Skeletal muscle tissue (tissue), 4 donors: Measurements from ENCODE around the gene PDHA2. TPM values are rescaled to one million over a fixed set of nuclear protein-coding genes. Genes with fewer than 3 reads are reported as not detected.
"Not testable (repeated sequence)": the region's sequence is repeated elsewhere in the genome, so short reads cannot be mapped to it uniquely, and the experiment has no call there.

Experiments used
- H3K27ac ChIP-seq: one replicate; pipeline ENCODE4 v1.7.0; 2013; ENCODE audit warnings: mild to moderate bottlenecking, low read depth, low read length, inconsistent platforms
- H3K27me3 ChIP-seq, 3 donors: one replicate each; pipeline ENCODE4 v1.7.0; 2013; ENCODE audit warnings: low read length in 3 of 3; ENCODE audit not compliant: control insufficient read depth in 3 of 3, insufficient read depth in 3 of 3
- H3K36me3 ChIP-seq, 3 donors: one replicate each; pipeline ENCODE4 v1.7.0; 2013; ENCODE audit warnings: low read length in 3 of 3; ENCODE audit not compliant: control insufficient read depth in 3 of 3, insufficient read depth in 3 of 3
- H3K4me1 ChIP-seq, 3 donors: one replicate each; pipeline ENCODE4 v1.7.0; 2013; ENCODE audit warnings: low read length in 3 of 3, mild to moderate bottlenecking in 3 of 3; ENCODE audit not compliant: control insufficient read depth in 3 of 3, insufficient read depth in 3 of 3
- H3K4me3 ChIP-seq, 3 donors: one replicate each; pipeline ENCODE4 v1.7.0; 2013; ENCODE audit warnings: low read length in 3 of 3
- H3K9ac ChIP-seq, 3 donors: one replicate each; pipeline ENCODE4 v1.7.0; 2013; ENCODE audit warnings: low read length in 3 of 3, mild to moderate bottlenecking in 3 of 3, moderate library complexity in 2 of 3, low read depth in 1 of 3
- H3K9me3 ChIP-seq, 3 donors: one replicate each; pipeline ENCODE4 v1.7.0; 2013; ENCODE audit warnings: low read length in 3 of 3; ENCODE audit not compliant: control insufficient read depth in 3 of 3
- total RNA-seq: library from RNA; depleted of rRNA; stranded (reverse); fragments of >200 nt; gene quantifications from one replicate; pipeline ENCODE4 v1.2.3, GENCODE V29; 2014
- donor health status: Osteomylitis.

PDHA2 gene
- total RNA-seq, 1 donor from 2014 or later, result not detected

DNA sequence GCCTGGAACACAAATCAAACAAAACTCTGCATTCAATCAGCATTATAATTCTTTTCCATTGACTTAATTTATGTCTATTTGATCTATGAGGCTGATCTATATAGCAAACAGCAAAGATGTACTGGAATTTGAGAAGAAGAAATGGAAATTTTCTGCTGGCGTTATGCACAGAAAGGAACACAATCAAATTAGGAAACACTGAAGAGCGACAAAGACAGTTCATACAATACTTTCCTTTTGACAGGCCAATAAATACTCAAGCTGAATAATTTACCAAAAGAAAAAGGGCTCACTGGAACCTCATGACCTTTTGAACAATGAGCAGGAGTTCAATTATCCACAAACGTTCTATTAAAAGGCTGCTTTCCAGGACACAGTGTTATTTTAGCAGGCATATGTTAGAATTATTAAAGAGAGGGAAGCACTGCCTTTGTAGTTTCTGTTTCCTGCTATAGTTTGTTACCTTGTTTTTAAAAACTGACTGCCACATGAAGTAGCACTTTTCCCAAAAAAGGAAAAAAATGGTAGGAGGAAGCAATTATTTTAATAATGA, 8.1 kb downstream of the PDHA2 start:
- H3K9ac ChIP-seq, result no peak overlapping the region
- H3K27ac ChIP-seq, result no peak overlapping the region
- no peaks in the 10 kb centered on the region for H3K9me3 ChIP-seq
- no peaks in the 10 kb centered on the region for H3K36me3 ChIP-seq
- no peaks in the 10 kb centered on the region for H3K27me3 ChIP-seq
- H3K4me1 ChIP-seq, result no peaks in the 10 kb centered on the region
- H3K4me3 ChIP-seq, result no peak overlapping the region

DNA sequence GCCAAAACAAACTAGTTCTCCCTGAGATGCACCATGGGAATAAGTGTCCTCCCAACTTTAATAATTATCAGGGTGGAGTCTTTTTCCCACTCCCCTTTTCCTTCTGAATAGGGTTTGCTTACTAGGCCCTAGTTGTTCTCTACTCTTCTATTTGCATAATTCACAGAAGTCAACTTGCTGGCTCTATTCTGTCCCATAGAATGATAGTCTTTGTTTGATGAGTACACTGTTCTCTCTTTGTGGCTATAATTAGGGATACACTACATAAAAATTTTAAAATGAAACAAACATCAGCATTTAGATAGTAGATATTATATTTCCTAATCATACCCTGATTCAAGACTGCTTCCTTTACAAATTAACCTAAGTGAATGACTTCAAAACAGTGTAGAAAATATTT, 10.3 kb downstream of the PDHA2 start:
- H3K9me3 ChIP-seq, result no peaks in the 10 kb centered on the region
- no peaks in the 10 kb centered on the region for H3K4me1 ChIP-seq
- H3K27ac ChIP-seq, result no peak overlapping the region
- H3K4me3 ChIP-seq, result no peak overlapping the region
- H3K36me3 ChIP-seq, result no peaks in the 10 kb centered on the region
- H3K9ac ChIP-seq, result no peak overlapping the region
- H3K27me3 ChIP-seq, result no peaks in the 10 kb centered on the region

DNA sequence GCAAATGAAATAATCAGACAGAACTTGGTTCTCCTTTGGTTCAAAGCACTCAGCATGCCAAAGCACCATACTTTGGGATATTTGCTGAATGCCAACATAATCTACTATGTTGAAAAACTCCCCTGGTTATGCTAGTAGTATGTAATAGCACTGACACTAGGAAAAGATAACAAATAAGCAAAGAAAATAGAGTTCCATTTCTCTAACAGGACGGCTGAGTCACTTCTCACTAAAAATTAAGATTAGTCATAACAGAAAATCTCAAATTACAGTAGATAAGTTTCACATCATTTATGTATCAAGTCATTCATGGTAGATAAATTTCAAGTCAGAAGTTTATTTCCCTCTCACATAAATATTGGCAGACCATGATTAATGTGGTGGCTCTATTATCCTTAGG, 17.9 kb downstream of the PDHA2 start:
- Histone ChIP-seq H3K27ac (no peak overlapping the region), H3K4me1 (no peaks in the 10 kb centered on the region), H3K9me3 (no peaks in the 10 kb centered on the region), H3K27me3 (no peaks in the 10 kb centered on the region), H3K9ac (no peak overlapping the region), H3K4me3 (no peak overlapping the region), H3K36me3 (no peaks in the 10 kb centered on the region)

DNA sequence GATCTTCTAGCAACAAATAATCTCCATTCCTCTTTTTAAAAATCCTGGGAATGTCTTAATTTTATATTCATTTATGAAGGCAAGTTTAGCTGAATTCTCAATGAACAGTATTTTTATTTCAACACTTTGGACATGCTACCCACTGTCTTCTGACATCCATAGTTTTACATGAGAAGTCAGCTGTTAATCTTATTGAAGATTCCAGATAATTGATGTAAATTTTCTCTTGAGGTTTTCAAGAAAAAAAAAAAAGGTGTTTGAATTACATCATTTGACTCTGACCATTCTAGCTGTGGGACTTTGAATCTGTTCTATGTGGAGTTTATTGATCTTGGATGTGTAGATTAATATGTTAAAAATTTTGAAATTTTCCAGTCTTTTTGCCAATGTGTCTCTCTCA, 28.0 kb downstream of the PDHA2 start:
- Histone ChIP-seq H3K4me3 (no peak overlapping the region), H3K4me1 (no peaks in the 10 kb centered on the region), H3K36me3 (no peaks in the 10 kb centered on the region), H3K9ac (no peak overlapping the region), H3K27me3 (no peaks in the 10 kb centered on the region), H3K9me3 (peaks cover 0 to 8% (median 0%) of the 10 kb centered on the region in 3 donors), H3K27ac (no peak overlapping the region)

DNA sequence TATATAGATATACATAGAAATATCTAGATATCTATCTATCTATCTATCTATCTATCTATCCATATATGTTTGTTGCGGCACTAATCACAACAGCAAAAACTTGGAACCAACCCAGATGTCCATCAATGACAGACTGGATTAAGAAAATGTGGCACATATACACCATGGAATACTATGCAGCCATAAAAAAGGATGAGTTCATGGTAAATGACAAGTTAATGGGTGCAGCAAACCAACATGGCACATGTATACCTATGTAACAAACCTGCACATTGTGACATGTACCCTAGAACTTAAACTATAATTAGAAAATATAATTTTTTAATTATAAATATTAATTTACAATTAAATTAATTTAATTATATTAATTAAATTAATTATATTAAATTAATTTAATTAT, 29.5 kb downstream of the PDHA2 start:
- not testable (repeated sequence) for H3K4me3 ChIP-seq, H3K36me3 ChIP-seq, H3K9me3 ChIP-seq, H3K9ac ChIP-seq, H3K27me3 ChIP-seq, H3K27ac ChIP-seq, H3K4me1 ChIP-seq

DNA sequence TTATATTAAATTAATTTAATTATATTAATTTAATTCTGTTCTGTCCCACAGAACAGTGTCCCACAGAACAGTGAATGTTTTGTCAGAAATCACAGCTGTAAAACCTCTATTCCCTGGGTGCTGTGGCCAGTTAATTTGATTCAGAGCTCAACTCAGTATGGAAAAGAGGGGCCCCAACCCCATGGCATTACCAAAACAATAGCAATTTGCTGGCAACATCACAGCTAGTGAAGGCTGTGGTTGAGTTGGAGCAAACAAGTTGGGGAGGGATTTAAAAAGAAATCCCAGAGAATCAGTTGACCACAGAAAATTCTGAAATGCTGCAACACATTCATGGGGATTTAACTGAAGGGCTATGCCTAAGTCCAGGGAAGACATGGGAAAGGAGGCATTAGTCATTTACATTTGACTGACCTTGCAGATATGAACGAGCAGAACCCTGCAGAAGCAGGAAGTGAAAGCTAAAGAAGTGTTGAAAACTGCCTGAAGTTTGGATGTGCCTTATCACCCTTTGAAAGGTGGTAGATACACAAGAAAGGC, 30.1 kb downstream of the PDHA2 start:
- Histone ChIP-seq H3K4me3 (no peak overlapping the region), H3K9ac (no peak overlapping the region), H3K27ac (no peak overlapping the region), H3K36me3 (no peaks in the 10 kb centered on the region), H3K4me1 (no peaks in the 10 kb centered on the region), H3K27me3 (no peaks in the 10 kb centered on the region), H3K9me3 (peaks cover 0 to 8% (median 0%) of the 10 kb centered on the region in 3 donors)

DNA sequence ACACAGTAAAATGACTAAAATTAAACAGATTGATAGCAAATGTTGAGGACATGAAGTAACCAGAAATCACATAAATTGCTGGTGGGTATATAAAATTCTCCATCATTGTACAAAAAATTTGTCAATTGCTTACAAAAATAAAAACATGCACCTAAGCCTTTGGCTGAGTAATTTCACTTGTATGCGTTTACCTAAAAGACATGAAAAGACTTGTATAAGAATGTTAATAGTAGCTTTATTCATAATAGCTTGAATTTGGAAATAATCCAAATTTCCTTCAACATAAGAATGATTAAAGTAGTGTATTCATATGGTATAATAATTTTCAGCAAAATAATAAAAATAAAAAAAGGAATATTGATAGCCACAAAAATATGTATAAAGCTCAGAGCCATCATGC, 37.7 kb downstream of the PDHA2 start:
- Histone ChIP-seq H3K27me3 (no peaks in the 10 kb centered on the region), H3K9ac (no peak overlapping the region), H3K36me3 (no peaks in the 10 kb centered on the region), H3K4me3 (no peak overlapping the region), H3K9me3 (no peaks in the 10 kb centered on the region), H3K27ac (no peak overlapping the region), H3K4me1 (no peaks in the 10 kb centered on the region)

DNA sequence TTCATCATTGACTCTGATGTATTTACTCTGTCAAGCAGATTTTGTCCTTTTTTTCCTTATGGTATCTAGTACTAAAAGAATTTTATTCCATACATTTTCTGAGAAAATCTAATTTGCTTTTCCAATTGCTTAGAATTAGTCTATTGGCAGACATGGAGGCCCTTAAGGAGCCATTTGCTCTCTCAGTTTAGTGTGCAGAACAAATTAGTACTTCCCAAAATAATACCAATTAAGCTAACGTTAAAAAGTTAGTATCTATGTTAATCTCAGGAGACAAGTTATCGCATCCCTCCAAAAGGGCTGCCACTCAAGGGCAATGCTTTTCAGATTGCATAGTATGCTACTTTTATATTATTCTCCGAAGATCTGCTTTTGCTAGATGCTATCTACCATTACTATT, 47.7 kb downstream of the PDHA2 start:
- Histone ChIP-seq H3K4me1 (no peaks in the 10 kb centered on the region), H3K36me3 (no peaks in the 10 kb centered on the region), H3K27ac (no peak overlapping the region), H3K9me3 (peaks cover 0 to 3% (median 0%) of the 10 kb centered on the region in 3 donors), H3K27me3 (no peaks in the 10 kb centered on the region), H3K4me3 (no peak overlapping the region), H3K9ac (no peak overlapping the region)

DNA sequence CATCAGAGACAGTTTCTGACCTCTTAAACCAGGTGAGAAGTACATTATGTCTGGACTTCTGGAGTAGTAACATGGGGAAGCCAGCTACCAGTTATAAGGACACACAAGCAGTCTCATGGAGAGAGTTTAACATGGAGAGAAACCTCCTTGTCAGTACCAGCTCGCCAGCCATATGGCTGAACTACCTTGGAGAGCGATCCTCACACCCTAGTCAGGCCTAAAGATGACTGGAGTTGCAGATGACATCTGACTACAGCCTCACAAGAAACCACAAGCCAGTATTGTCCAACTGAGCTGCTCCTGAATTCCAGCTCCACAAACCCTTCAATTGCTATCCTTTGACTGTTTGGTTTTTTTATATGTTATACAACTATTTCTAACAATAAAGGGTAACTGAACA, 49.8 kb downstream of the PDHA2 start:
- no peaks in the 10 kb centered on the region for H3K36me3 ChIP-seq
- H3K4me3 ChIP-seq, result no peak overlapping the region
- no peaks in the 10 kb centered on the region for H3K27me3 ChIP-seq

More for the DNA sequence above, 49.8 kb downstream of the PDHA2 start:
- H3K27ac ChIP-seq, result no peak overlapping the region
- H3K9ac ChIP-seq, result no peak overlapping the region
- H3K9me3 ChIP-seq, result peaks cover 0 to 3% (median 0%) of the 10 kb centered on the region in 3 donors
- no peaks in the 10 kb centered on the region for H3K4me1 ChIP-seq
